Measurements from ENCODE around the gene CRYGA. TPM values are rescaled to one million over a fixed set of nuclear protein-coding genes. Genes with fewer than 3 reads are reported as not detected.

CRYGA gene
- total RNA-seq = not detected
- not detected for polyA plus RNA-seq (ENCODE audit: insufficient read depth, low read depth, low replicate concordance)
- long read RNA-seq, donor 1 = 0 reads
- long read RNA-seq, donor 2 = 0 reads

DNA sequence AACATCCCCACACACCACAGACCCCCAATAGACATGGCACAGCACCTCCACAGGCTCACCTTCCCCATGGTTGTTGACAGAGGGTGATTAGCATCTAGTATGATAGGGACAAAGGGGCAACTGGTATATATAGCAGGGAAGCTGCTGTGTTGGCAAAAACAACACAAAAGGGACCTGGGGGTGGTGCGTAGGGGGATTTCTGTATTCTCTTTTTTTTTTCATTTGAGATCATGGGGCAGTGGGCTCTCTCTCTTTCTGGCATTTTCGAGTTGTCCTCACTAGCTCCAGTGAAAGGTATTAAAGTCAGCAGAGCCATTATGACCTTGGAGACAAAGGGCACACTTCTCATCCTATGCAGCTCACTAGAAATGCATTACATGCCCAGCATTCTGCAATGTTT lies at the start of gene CRYGA:
Gene CRYGA, minus strand, starts transcription at position 101 of the 400 bp plus-strand sequence. Its CDS starts 33 bp downstream, at position 68.
- H3K4me1 ChIP-seq = no peaks in the 10 kb centered on the region
- H3K27ac ChIP-seq = no peak within 1 kb of the TSS
- no peak within 1 kb of the TSS for H3K4me3 ChIP-seq
- no peaks in the 10 kb centered on the region for H3K9me3 ChIP-seq
- no peak for TF ChIP-seq POLR2A (IDR thresholded peaks at IDR 0.05)
- no peak for TF ChIP-seq CTCF (IDR thresholded peaks at IDR 0.05)
- no peaks in the 10 kb centered on the region for H3K36me3 ChIP-seq (ENCODE audit: low read depth, missing control alignments)
- intact Hi-C loops (cut with DNase I; ENCODE audit: low total_unique reads) = no loop called here
- no peak for DNase-seq
- WGBS, 2 donors = 81 to 86% methylated on average over 2 of the region's 2 CpGs
- no peaks in the 10 kb centered on the region for H3K27me3 ChIP-seq

DNA sequence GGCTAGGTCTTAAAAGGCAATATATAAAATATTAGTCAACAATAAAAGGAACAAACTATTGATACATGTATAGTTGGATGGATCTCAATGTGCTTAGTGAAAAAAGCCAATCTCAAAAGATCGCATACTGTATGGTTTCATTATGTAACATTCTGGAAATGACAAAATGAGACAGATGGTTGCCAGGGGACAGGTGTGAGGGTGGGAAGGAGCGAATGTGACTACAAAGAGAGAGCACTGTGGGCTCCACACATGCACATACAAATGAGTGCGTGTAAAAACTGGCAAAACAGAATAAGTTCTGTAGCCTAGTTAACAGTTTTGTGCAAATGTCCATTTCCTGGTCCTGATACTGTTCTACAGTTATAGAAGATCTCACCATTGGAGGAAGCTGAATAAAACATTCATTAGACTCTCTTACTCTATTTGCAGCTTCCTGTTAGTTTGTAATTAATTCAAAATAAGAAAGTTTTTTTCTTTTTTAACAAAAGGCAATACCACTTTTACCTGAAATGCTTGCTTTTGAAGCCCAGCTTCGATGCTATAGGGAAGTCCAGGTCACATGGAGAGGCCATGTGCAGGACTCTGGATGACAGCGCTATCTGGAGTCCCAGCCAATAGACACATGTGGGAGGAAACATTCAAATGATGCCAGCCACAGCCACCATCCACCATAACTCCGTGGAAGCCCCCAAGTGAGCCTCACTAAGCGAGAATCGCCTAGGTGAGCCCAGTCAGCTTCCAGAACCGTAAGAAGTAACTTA lies 47.5 kb upstream of the CRYGA start:
- H3K9me3 ChIP-seq = no peaks in the 10 kb centered on the region
- H3K4me1 ChIP-seq = no peaks in the 10 kb centered on the region
- H3K4me3 ChIP-seq = no peak overlapping the region
- intact Hi-C loops (cut with DNase I; ENCODE audit: low total_unique reads) = no loop called here
- no peak for DNase-seq
- no peaks in the 10 kb centered on the region for H3K36me3 ChIP-seq (ENCODE audit: low read depth, missing control alignments)
- 91 to 92% methylated on average over 9 of the region's 9 CpGs for WGBS, 2 donors
- H3K27me3 ChIP-seq = no peaks in the 10 kb centered on the region
- no peak overlapping the region for H3K27ac ChIP-seq
- TF ChIP-seq CTCF (IDR thresholded peaks at IDR 0.05) (no peak), POLR2A (IDR thresholded peaks at IDR 0.05) (no peak)

DNA sequence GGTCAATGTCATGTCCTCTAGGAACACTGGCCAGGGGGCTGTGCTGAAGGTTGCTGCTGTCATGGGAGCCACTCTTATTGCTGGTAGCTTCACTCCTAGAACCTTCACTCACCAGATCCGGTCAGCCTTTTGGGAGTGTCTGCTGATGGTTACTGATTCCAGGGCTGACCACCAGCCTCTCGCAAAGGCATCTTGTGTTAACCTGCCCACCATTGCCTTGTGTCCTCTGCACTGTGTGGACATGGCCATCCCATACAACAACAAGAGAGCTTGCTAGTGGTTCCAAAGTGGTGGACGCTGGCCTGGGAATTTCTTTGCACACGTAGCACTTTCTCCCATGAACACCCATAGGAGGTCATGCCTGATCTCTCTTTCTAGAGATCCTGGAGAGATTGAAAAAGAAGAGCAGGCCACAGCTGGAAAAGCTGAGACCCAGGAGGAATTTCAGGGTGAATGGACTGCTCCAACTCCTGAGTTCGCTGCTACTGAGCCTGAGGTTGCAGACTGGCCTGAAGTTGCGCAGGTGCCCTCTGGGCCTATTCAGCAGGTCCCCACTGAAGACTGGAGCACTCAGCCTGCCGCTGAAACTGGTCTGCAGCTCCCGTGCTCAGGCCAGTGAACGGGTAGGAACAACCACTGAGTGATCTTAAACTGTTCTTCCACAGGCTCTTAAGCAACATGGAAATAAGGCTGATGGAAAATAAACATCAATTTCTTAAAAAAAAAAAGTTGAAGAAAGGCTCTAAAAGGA lies 45.1 kb upstream of the CRYGA start:
- Histone ChIP-seq H3K9me3 (no peaks in the 10 kb centered on the region), H3K27me3 (no peaks in the 10 kb centered on the region), H3K27ac (no peak overlapping the region), H3K36me3 (ENCODE audit: low read depth, missing control alignments) (no peaks in the 10 kb centered on the region), H3K4me1 (no peaks in the 10 kb centered on the region), H3K4me3 (no peak overlapping the region)
- no peak for DNase-seq
- intact Hi-C loops (cut with DNase I; ENCODE audit: low total_unique reads) = no loop called here
- no peak for TF ChIP-seq CTCF (IDR thresholded peaks at IDR 0.05)
- no peak for TF ChIP-seq POLR2A (IDR thresholded peaks at IDR 0.05)
- WGBS, 2 donors = 89% methylated on average over 9 of the region's 9 CpGs

- no peak for TF ChIP-seq POLR2A (IDR thresholded peaks at IDR 0.05)
- no peak for TF ChIP-seq CTCF (IDR thresholded peaks at IDR 0.05)
- DNase-seq = no peak
- Histone ChIP-seq H3K9me3 (no peaks in the 10 kb centered on the region), H3K4me3 (no peak overlapping the region), H3K27ac (no peak overlapping the region), H3K4me1 (no peaks in the 10 kb centered on the region), H3K27me3 (no peaks in the 10 kb centered on the region), H3K36me3 (ENCODE audit: low read depth, missing control alignments) (no peaks in the 10 kb centered on the region)
- WGBS, 2 donors = 76 to 85% methylated on average over 3 of the region's 3 CpGs
- intact Hi-C loops (cut with DNase I; ENCODE audit: low total_unique reads) = no loop called here
Observed at GRCh38 chr2:208207769-208208168, 44.4 kb upstream of the CRYGA start.

Data from testis (tissue), 5 donors.